Measurements from ENCODE around the gene FOXD4. TPM values are rescaled to one million over a fixed set of nuclear protein-coding genes. Genes with fewer than 3 reads are reported as not detected.
"Not testable (repeated sequence)": the region's sequence is repeated elsewhere in the genome, so short reads cannot be mapped to it uniquely, and the experiment has no call there.

FOXD4 gene
- total and polyA plus RNA-seq, 2 donors: 0.38 to 0.82 TPM

DNA sequence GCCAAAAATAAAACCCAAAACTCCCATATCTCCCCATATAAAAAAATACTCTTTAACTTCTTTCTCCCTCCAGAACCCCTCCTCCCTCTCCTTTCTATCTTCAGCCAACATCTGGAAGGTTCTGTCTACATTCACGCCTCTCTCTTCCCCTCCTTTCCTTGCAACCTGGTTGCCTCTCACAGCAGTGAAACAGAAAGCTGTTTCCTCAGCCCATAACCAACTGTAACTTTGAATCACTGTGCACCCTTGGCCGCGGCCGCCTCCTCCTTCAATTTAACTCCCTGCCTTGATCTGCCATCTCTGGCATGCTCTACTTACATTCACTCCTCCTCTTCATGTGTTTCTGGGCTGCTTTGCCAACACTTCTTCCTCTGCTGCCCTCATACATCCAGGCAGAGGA lies 23.2 kb downstream of the FOXD4 start:
- H3K9me3 ChIP-seq (ENCODE audit: control insufficient read depth in 2 of 2, insufficient read depth in 1 of 2, low read length in 1 of 2); H3K27me3 ChIP-seq (ENCODE audit: control insufficient read depth in 2 of 2, insufficient read depth in 1 of 2, low read length in 1 of 2); H3K27ac ChIP-seq (ENCODE audit: low read depth in 1 of 2, low read length in 1 of 2); H3K36me3 ChIP-seq (ENCODE audit: control insufficient read depth in 2 of 2, insufficient read depth in 2 of 2, low read length in 1 of 2); H3K4me1 ChIP-seq (ENCODE audit: control insufficient read depth in 2 of 2, insufficient read depth in 2 of 2, low read length in 2 of 2); H3K4me3 ChIP-seq (ENCODE audit: low read length in 2 of 2); DNase-seq (ENCODE audit: low read depth in 6 of 9, low spot score in 9 of 9): not testable (repeated sequence)
- WGBS: 4% methylated on average over 4 of the region's 4 CpGs

DNA sequence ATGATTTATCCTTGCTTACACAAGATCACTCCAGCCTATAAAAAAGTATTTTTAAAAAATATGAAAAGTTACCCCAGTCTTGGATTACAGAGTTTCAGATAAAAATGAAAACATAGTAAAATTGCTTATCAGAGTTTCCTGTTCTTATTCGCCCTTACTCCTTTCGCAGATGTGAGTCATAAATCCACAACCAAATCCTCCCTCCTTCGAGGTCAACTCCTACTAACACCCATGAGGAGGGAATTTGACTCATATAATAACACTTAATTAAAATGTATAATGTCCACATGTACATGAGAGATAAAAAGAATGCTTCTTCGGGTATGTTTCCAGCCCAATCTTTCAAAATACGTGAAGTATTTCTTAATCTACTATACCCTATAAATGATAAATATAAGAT lies 23.9 kb downstream of the FOXD4 start:
- not testable (repeated sequence) for H3K4me1 ChIP-seq (ENCODE audit: control insufficient read depth in 2 of 2, insufficient read depth in 2 of 2, low read length in 2 of 2); H3K9me3 ChIP-seq (ENCODE audit: control insufficient read depth in 2 of 2, insufficient read depth in 1 of 2, low read length in 1 of 2); H3K36me3 ChIP-seq (ENCODE audit: control insufficient read depth in 2 of 2, insufficient read depth in 2 of 2, low read length in 1 of 2); DNase-seq (ENCODE audit: low read depth in 6 of 9, low spot score in 9 of 9); H3K4me3 ChIP-seq (ENCODE audit: low read length in 2 of 2); H3K27ac ChIP-seq (ENCODE audit: low read depth in 1 of 2, low read length in 1 of 2); H3K27me3 ChIP-seq (ENCODE audit: control insufficient read depth in 2 of 2, insufficient read depth in 1 of 2, low read length in 1 of 2)
- WGBS: 56% methylated on average over 4 of the region's 5 CpGs

DNA sequence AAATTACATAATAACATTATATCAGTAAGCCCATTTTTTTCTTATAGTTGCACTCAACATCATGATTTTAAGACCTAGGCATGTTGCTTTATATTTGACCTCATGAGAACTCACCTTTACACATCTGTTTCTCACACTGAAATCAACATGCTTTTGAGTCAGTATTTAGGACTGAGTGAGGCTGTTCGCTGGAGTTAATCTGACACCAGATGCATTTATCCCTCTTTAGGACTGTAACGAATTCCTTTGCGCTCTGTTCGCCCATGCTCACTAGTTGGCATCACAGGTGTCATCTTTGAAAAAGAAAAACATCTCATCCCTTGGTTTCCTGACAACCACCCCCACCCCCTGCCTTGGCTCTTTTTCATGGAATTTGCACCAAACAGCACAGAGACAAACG lies 24.3 kb downstream of the FOXD4 start:
- not testable (repeated sequence) for H3K4me1 ChIP-seq (ENCODE audit: control insufficient read depth in 2 of 2, insufficient read depth in 2 of 2, low read length in 2 of 2); H3K27me3 ChIP-seq (ENCODE audit: control insufficient read depth in 2 of 2, insufficient read depth in 1 of 2, low read length in 1 of 2); DNase-seq (ENCODE audit: low read depth in 6 of 9, low spot score in 9 of 9); H3K9me3 ChIP-seq (ENCODE audit: control insufficient read depth in 2 of 2, insufficient read depth in 1 of 2, low read length in 1 of 2); H3K36me3 ChIP-seq (ENCODE audit: control insufficient read depth in 2 of 2, insufficient read depth in 2 of 2, low read length in 1 of 2); H3K4me3 ChIP-seq (ENCODE audit: low read length in 2 of 2); H3K27ac ChIP-seq (ENCODE audit: low read depth in 1 of 2, low read length in 1 of 2)
- 92% methylated on average over 4 of the region's 5 CpGs for WGBS

DNA sequence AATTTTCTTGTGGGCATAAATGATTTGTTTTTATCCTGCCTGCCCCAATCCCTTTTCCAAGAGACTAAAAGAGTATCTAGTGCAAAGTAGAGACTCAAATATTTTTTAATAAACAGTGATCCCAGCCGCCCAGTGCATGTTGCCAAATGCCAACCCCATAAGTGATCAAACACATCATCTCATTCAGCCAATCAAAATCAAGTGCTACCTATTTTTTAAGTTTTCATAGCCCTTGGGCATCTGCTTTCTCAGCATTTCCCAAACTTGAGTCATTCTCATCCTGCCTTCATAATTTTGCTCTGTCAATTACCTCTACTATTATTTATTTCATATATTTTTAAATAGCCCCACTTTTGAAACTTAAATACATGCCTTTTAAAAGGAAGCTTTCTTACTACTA lies 27.4 kb downstream of the FOXD4 start:
- not testable (repeated sequence) for H3K27ac ChIP-seq (ENCODE audit: low read depth in 1 of 2, low read length in 1 of 2); H3K9me3 ChIP-seq (ENCODE audit: control insufficient read depth in 2 of 2, insufficient read depth in 1 of 2, low read length in 1 of 2); H3K4me3 ChIP-seq (ENCODE audit: low read length in 2 of 2); DNase-seq (ENCODE audit: low read depth in 6 of 9, low spot score in 9 of 9); H3K27me3 ChIP-seq (ENCODE audit: control insufficient read depth in 2 of 2, insufficient read depth in 1 of 2, low read length in 1 of 2); H3K36me3 ChIP-seq (ENCODE audit: control insufficient read depth in 2 of 2, insufficient read depth in 2 of 2, low read length in 1 of 2); H3K4me1 ChIP-seq (ENCODE audit: control insufficient read depth in 2 of 2, insufficient read depth in 2 of 2, low read length in 2 of 2)
- WGBS: 98% methylated on average over 1 of the region's 1 CpG

DNA sequence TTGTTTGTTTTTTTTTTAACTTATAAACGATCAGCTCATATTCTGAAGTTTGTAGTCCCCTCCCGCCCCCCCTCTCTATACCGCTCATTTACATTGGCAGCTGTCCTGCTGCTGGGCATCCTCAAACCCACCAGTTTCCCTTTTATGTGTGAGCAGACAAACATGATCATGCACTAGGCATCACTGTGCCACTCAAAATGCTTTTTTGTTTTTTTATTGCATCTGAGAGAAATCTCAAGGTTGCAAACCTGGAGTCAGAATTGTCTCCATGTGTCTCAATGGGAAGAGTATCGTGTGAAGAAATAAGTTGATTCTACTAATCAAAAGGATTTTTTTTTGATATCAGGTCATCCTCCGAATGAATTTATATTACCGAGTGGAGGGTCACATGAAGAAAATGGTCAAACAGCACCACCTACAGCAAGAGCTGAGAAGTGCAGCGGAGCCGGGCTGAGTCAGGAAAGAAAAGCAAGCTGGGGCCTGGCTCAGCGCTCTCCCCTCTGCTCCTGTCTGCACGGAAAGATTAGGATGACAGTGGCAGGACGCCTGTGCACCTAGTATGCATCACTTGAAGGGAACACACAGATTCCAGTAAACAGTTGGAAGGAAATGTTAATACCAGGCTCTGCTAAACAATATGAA lies 29.7 kb downstream of the FOXD4 start:
- H3K4me3 ChIP-seq (ENCODE audit: low read length in 2 of 2); H3K4me1 ChIP-seq (ENCODE audit: control insufficient read depth in 2 of 2, insufficient read depth in 2 of 2, low read length in 2 of 2); DNase-seq (ENCODE audit: low read depth in 6 of 9, low spot score in 9 of 9); H3K27ac ChIP-seq (ENCODE audit: low read depth in 1 of 2, low read length in 1 of 2); H3K27me3 ChIP-seq (ENCODE audit: control insufficient read depth in 2 of 2, insufficient read depth in 1 of 2, low read length in 1 of 2); H3K36me3 ChIP-seq (ENCODE audit: control insufficient read depth in 2 of 2, insufficient read depth in 2 of 2, low read length in 1 of 2); H3K9me3 ChIP-seq (ENCODE audit: control insufficient read depth in 2 of 2, insufficient read depth in 1 of 2, low read length in 1 of 2): not testable (repeated sequence)
- 20% methylated on average over 5 of the region's 11 CpGs for WGBS

DNA sequence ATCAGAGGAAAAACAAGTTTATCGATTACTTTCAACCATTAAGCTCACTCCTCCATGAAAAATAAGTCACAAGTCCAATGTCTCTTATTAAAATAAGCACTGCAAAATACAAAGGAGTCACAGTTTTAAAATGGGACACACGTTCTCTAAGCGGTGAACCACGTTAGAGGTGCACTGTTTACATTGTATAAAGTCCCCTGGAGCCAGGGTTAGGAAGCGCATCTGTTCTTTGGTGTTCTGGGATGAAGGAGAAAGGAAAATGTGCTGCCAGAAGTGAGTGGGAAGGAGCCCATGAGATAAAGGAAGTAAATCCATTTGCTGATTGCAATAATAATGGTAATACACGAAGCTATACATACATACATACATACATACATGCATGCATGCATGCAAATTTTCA lies 30.4 kb downstream of the FOXD4 start:
- DNase-seq (ENCODE audit: low read depth in 6 of 9, low spot score in 9 of 9); H3K27ac ChIP-seq (ENCODE audit: low read depth in 1 of 2, low read length in 1 of 2); H3K4me3 ChIP-seq (ENCODE audit: low read length in 2 of 2); H3K4me1 ChIP-seq (ENCODE audit: control insufficient read depth in 2 of 2, insufficient read depth in 2 of 2, low read length in 2 of 2); H3K9me3 ChIP-seq (ENCODE audit: control insufficient read depth in 2 of 2, insufficient read depth in 1 of 2, low read length in 1 of 2); H3K36me3 ChIP-seq (ENCODE audit: control insufficient read depth in 2 of 2, insufficient read depth in 2 of 2, low read length in 1 of 2); H3K27me3 ChIP-seq (ENCODE audit: control insufficient read depth in 2 of 2, insufficient read depth in 1 of 2, low read length in 1 of 2): not testable (repeated sequence)
- WGBS: 85% methylated on average over 5 of the region's 6 CpGs

DNA sequence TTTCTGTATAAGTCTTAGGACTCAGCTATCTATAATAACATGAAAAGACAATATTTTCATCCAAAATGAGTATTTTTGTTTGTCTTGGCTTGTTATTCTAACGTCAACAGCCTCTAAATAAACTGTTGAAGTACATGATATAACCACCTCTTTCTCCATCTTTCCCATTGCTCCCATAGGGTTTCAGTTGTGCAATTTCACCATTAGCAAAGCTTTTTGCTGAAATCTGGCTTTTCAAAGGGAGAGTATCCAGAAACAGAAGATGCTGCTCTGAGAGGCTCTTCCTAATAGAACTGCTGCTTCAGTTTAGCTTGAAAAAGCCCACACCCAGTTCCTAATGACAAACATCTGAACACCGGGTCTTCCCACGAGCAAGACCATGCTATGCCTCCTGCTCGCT lies 31.1 kb downstream of the FOXD4 start:
- DNase-seq (ENCODE audit: low read depth in 6 of 9, low spot score in 9 of 9); H3K27ac ChIP-seq (ENCODE audit: low read depth in 1 of 2, low read length in 1 of 2); H3K4me1 ChIP-seq (ENCODE audit: control insufficient read depth in 2 of 2, insufficient read depth in 2 of 2, low read length in 2 of 2); H3K27me3 ChIP-seq (ENCODE audit: control insufficient read depth in 2 of 2, insufficient read depth in 1 of 2, low read length in 1 of 2); H3K9me3 ChIP-seq (ENCODE audit: control insufficient read depth in 2 of 2, insufficient read depth in 1 of 2, low read length in 1 of 2); H3K4me3 ChIP-seq (ENCODE audit: low read length in 2 of 2); H3K36me3 ChIP-seq (ENCODE audit: control insufficient read depth in 2 of 2, insufficient read depth in 2 of 2, low read length in 1 of 2): not testable (repeated sequence)
- WGBS: 86% methylated on average over 2 of the region's 4 CpGs

DNA sequence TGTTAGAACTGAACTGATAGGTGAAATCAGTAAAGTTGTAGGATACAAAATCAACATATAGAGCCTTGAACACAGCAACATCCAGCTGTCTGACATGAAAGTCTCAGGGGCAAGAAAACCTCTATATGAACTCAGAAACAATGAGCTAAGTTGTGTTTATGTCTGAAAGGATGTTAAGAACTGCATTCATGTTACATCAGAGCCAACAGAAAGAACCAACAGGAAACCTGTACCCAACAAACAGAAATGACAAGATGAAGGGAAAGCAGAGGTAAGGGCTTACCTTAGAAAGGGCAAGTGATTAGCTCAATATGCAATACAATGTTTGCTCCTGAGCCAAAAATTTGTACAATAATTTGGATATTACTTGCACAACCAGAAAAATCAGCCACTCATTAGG lies 31.5 kb downstream of the FOXD4 start:
- not testable (repeated sequence) for H3K9me3 ChIP-seq (ENCODE audit: control insufficient read depth in 2 of 2, insufficient read depth in 1 of 2, low read length in 1 of 2); H3K4me1 ChIP-seq (ENCODE audit: control insufficient read depth in 2 of 2, insufficient read depth in 2 of 2, low read length in 2 of 2); H3K27me3 ChIP-seq (ENCODE audit: control insufficient read depth in 2 of 2, insufficient read depth in 1 of 2, low read length in 1 of 2); H3K4me3 ChIP-seq (ENCODE audit: low read length in 2 of 2); H3K36me3 ChIP-seq (ENCODE audit: control insufficient read depth in 2 of 2, insufficient read depth in 2 of 2, low read length in 1 of 2); H3K27ac ChIP-seq (ENCODE audit: low read depth in 1 of 2, low read length in 1 of 2); DNase-seq (ENCODE audit: low read depth in 6 of 9, low spot score in 9 of 9)

DNA sequence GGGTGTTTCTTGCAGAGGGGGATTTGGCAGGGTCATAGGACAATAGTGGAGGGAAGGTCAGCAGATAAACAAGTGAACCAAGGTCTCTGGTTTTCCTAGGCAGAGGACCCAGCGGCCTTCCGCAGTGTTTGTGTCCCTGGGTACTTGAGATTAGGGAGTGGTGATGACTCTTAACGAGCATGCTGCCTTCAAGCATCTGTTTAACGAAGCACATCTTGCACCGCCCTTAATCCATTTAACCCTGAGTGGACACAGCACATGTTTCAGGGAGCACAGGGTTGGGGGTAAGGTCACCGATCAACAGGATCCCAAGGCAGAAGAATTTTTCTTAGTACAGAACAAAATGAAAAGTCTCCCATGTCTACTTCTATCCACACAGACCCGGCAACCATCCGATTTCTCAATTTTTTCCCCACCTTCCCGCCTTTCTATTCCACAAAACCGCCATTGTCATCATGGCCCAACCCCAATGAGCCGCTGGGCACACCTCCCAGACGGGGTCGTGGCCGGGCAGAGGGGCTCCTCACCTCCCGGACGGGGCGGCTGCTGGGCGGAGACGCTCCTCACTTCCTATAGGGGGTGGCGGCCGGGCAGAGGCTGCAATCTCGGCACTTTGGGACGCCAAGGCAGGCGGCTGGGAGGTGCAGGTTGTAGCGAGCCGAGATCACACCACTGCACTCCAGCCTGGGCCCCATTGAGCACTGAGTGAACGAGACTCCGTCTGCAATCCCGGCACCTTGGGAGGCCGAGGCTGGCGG lies 35.1 kb downstream of the FOXD4 start:
- H3K4me3 ChIP-seq (ENCODE audit: low read length in 2 of 2); DNase-seq (ENCODE audit: low read depth in 6 of 9, low spot score in 9 of 9); H3K4me1 ChIP-seq (ENCODE audit: control insufficient read depth in 2 of 2, insufficient read depth in 2 of 2, low read length in 2 of 2); H3K36me3 ChIP-seq (ENCODE audit: control insufficient read depth in 2 of 2, insufficient read depth in 2 of 2, low read length in 1 of 2); H3K27ac ChIP-seq (ENCODE audit: low read depth in 1 of 2, low read length in 1 of 2); H3K27me3 ChIP-seq (ENCODE audit: control insufficient read depth in 2 of 2, insufficient read depth in 1 of 2, low read length in 1 of 2); H3K9me3 ChIP-seq (ENCODE audit: control insufficient read depth in 2 of 2, insufficient read depth in 1 of 2, low read length in 1 of 2): not testable (repeated sequence)
- WGBS: 96% methylated on average over 28 of the region's 31 CpGs

All from thymus (tissue), 11 donors.